Stomach (tissue), 4 donors: ENCODE measurements around the gene RNU6-9.

Experiments used
- CTCF ChIP-seq, 7 experiments: fragments of 450-650 bp in 4 of 7; fragments of 200-600 bp in 3 of 7; sonication (generic) in 3 of 7; IDR thresholded peaks; one replicate each; pipeline ENCODE4 v1.5.1; 2016 to 2019; ENCODE audit warnings: antibody characterized with exemption in 7 of 7, control low read depth in 2 of 7, mild to moderate bottlenecking in 1 of 7
- EP300 ChIP-seq: sonication (generic); formaldehyde crosslinking; IDR thresholded peaks from one replicate; pipeline ENCODE4 v1.6.1; 2017; ENCODE audit warnings: antibody characterized with exemption
- POLR2A ChIP-seq, 4 donors: fragments of 450-650 bp; IDR thresholded peaks; one replicate each; pipeline ENCODE4 v1.6.1; 2016; ENCODE audit warnings: antibody characterized with exemption in 4 of 4, control low read depth in 2 of 4, mild to moderate bottlenecking in 1 of 4, moderate library complexity in 1 of 4
- POLR2AphosphoS5 ChIP-seq, 3 donors: sonication (generic); formaldehyde crosslinking; IDR thresholded peaks; one replicate each; pipeline ENCODE4 v1.6.1; 2016; ENCODE audit warnings: antibody characterized with exemption in 3 of 3

- TF ChIP-seq POLR2AphosphoS5 (IDR thresholded peaks at IDR 0.05) = no peak
- TF ChIP-seq CTCF (IDR thresholded peaks at IDR 0.05) = no peak
- no peak for TF ChIP-seq EP300
- TF ChIP-seq POLR2A (IDR thresholded peaks at IDR 0.05) = no peak
Measured at GRCh38 chr19:852136-853013, 40.9 kb upstream of the RNU6-9 start, which contains the start of gene ELANE.
